Hematopoietic multipotent progenitor cell treated with erythropoietin and hydrocortisone succinate and interleukin-3 and kit ligand, for 17 days (in vitro differentiated cells): ENCODE measurements around the gene MYO7B.

Source experiments
- DNase-seq: peaks from one replicate; pipeline ENCODE4 v3.0.0-alpha.2; 2015; ENCODE audit warnings: low spot score

The MYO7B gene

DNA sequence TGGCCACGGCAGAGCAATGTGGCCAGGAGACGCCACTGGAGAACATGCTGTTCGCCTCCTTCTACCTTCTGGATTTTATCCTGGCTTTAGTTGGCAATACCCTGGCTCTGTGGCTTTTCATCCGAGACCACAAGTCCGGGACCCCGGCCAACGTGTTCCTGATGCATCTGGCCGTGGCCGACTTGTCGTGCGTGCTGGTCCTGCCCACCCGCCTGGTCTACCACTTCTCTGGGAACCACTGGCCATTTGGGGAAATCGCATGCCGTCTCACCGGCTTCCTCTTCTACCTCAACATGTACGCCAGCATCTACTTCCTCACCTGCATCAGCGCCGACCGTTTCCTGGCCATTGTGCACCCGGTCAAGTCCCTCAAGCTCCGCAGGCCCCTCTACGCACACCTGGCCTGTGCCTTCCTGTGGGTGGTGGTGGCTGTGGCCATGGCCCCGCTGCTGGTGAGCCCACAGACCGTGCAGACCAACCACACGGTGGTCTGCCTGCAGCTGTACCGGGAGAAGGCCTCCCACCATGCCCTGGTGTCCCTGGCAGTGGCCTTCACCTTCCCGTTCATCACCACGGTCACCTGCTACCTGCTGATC is 115.4 kb downstream of the MYO7B start:
- no peak for DNase-seq

- no peak for DNase-seq
Measured at GRCh38 chr2:127651381-127651809, 115.9 kb downstream of the MYO7B start.

- DNase-seq = no peak
Measured at GRCh38 chr2:127651971-127652550, 116.6 kb downstream of the MYO7B start.

- no peak for DNase-seq
Measured at GRCh38 chr2:127652786-127653357, 117.4 kb downstream of the MYO7B start.

DNA sequence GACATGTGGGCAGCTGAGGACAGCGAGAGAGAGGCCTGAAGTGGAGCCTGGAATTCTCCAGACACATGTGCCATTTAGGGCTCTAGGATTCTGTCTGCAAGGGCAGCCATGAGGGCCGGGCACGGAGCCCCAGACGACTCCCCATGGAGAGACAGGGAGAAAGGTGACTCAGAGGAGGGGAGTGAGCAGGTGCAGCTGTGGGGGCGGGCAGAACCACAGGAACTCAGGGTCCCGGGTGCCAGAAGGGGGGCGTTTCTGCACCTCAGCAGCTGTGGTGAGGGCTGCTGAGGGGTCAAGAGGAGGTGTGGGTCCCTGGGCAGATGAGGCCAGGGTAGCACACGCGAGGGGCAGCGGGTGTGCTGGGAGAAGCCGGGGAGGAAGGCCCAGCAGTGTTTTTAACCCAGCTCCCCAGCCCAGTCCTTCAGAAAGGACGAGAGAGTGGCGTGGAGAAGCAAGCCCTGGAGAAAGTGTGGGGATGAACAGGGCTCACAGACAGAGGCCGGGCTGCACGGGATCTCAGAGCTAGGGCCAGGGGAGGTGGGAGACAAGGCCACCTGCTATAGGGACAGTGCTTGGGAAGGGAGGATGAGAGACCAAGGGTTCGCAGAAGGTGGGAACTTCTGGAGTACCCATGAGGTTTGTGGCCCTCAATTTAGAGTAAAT is 118.1 kb downstream of the MYO7B start:
- DNase-seq = no peak

GRCh38 chr2:127654084-127654837 is 118.8 kb downstream of the MYO7B start:
- DNase-seq = no peak

DNA sequence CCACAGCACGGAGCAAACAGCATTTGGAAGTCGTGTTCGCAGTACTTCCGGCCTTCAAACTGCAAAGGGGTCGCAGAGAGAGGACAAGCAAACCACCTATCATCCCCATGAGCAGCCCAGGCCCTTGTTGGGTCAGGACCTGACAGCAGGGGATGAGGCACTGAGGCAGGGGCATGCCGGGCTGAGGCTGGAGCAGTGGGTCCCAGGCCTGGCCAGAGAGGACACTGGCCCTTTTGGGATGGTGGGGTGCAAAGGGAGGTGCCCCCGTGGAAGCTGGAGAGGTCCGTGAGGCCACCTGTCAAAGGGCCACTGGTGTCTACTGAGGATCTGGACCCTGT is 119.3 kb downstream of the MYO7B start:
- no peak for DNase-seq

- DNase-seq = no peak
Measured at GRCh38 chr2:127655209-127656073, 120.0 kb downstream of the MYO7B start.

DNA sequence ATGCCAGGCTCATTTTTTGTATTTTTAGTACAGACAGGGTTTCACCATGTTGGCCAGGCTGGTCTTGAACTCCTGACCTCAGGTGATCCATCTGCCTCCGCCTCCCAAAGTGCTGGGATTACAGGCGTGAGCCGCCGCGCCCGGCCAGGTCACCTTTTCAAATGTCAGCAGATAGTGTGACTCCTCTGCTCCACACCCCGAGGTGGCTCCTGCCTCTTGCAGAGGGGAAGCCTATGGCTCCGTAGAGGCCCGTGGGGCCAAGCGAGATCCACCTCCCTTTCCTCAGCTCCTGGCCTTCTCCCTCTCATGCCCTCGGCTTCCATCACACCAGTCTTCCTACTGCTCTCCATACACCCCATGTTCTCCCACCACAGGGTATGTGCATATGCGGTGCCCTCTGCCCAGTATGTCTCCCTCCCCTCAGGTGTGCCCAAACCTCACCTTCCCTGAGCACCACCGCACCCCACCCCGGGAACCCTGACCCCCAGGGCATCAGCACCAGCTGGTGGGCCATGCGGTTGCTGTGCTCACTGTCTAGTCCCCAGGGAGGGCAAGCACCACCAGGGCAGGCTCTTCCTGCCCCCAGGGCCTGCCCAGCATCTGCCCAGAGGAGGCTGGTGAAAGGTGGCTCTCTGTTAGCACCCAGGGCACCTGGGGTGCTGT is 121.2 kb downstream of the MYO7B start:
- no peak for DNase-seq

DNA sequence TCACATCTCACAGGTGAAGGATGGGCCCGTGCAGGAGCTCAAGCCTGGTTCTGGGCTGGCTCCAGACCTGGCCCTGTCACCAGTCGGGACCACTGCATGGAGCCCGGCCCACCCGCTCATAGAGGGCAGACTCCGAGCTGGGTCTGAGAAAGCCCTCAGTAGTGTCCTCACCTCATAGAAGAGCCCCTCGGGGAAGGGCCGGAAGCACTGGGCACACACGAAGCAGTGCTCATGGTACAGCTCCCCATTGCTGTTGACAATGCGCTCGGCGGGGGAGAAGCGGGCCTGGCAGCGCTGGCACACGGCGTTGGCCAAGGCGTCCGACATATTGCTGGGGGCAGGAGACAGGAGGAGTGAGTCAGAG is 121.7 kb downstream of the MYO7B start:
- no peak for DNase-seq

GRCh38 chr2:127658146-127658545 is 122.7 kb downstream of the MYO7B start:
- DNase-seq = no peak

GRCh38 chr2:127658641-127659407 is 123.3 kb downstream of the MYO7B start:
- no peak for DNase-seq

DNA sequence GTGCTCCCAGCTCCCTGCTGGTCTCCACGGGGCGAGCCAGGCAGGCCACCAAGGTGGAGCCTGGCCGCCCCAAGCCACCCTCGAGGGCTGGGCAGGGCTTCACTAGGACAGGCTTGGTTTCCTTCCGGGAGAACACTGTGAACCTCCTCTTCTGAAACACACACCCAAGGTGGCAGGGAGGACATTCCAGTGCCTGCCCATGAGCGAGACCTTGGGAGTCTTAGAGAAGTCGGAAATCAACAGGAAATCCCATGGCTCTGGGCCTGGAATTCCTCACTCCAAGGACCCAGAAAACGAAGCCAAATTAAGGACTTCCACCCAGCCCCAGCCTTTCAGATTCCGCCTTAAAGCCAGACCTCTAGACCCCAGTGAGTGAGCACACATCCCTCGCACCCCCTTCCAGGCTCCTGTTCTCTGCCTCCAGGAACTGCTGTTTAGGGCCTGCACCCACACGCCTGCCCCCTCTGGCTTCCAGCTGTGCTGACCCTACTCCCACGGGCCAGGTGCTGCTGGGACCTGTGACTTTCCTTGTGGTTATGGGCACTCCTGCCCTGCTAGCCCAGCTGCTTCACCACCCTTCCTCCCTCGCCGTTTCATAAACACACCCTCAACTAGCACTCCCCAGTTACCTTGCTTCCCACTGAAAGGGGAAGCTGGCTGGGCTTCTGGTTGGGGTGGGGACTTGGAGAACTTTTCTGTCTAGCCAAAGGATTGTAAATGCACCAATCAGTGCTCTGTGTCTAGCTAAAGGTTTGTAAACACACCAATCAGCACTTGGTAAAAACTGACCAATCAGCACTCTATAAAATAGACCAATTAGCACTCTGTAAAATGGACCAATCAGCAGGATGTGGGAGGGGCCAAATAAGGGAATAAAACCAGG is 124.2 kb downstream of the MYO7B start:
- no peak for DNase-seq

GRCh38 chr2:127660291-127660578 is 124.8 kb downstream of the MYO7B start:
- DNase-seq = no peak

GRCh38 chr2:127661072-127661649 is 125.7 kb downstream of the MYO7B start:
- no peak for DNase-seq

- no peak for DNase-seq
Measured at GRCh38 chr2:127661949-127662510, 126.5 kb downstream of the MYO7B start.

- no peak for DNase-seq
Measured at GRCh38 chr2:127662937-127663565, 127.6 kb downstream of the MYO7B start.

GRCh38 chr2:127663566-127664064 is 128.1 kb downstream of the MYO7B start:
- DNase-seq = no peak
